Measurements from ENCODE around the gene TSLP.

DNA sequence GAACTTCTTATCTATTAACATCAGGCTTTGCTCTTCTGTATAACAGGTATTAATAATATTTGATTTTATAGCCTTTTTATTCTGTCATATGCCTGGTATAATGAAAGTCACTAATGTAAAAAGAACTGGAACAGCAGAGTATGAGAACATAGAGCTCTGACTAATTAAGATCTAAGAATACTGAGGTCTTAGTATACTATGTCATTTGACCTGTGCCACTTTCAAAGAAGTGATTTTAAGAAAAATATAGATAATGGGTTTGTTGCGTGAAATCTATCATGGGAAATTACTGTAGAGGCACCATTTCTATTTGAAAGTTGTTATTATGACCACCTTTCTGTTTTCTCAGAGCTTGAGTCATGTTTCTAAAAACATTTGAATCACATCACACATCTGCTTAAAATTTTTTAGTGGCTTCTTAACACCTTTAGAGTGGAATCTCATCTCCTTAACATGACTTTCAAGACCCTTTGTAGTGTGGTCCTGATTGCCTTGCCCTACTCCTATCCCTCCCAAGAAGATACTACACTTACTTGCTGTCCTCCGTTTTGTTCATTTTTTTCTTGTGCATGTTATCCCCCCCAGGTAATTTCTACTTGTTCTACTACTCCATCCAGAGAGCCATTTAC is 34.9 kb downstream of the TSLP start:
- TF ChIP-seq POLR2A (IDR thresholded peaks at IDR 0.05): no peak
- TF ChIP-seq, protein P1, sequence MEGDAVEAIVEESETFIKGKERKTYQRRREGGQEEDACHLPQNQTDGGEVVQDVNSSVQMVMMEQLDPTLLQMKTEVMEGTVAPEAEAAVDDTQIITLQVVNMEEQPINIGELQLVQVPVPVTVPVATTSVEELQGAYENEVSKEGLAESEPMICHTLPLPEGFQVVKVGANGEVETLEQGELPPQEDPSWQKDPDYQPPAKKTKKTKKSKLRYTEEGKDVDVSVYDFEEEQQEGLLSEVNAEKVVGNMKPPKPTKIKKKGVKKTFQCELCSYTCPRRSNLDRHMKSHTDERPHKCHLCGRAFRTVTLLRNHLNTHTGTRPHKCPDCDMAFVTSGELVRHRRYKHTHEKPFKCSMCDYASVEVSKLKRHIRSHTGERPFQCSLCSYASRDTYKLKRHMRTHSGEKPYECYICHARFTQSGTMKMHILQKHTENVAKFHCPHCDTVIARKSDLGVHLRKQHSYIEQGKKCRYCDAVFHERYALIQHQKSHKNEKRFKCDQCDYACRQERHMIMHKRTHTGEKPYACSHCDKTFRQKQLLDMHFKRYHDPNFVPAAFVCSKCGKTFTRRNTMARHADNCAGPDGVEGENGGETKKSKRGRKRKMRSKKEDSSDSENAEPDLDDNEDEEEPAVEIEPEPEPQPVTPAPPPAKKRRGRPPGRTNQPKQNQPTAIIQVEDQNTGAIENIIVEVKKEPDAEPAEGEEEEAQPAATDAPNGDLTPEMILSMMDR (IDR thresholded peaks at IDR 0.05): no peak

Measured in breast epithelium (tissue), 3 donors.